ENCODE measurements around the gene FUT8.
A peak's percentile ranks its signal among the peaks of the same experiment; 100 is the strongest.
"Not testable (repeated sequence)": the region's sequence is repeated elsewhere in the genome, so short reads cannot be mapped to it uniquely, and the experiment has no call there.

The FUT8 gene

GRCh38 chr14:65604936-65605335, 192.4 kb downstream of the FUT8 start:
- H3K36me3 Mint-ChIP-seq (ENCODE audit: low read depth): peaks cover 4% of the 10 kb centered on the region
- peaks cover 7% of the 10 kb centered on the region for H3K4me1 Mint-ChIP-seq
- no peaks in the 10 kb centered on the region for H3K9me3 Mint-ChIP-seq
- ATAC-seq (no peak), DNase-seq (no peak)
- no peak overlapping the region for H3K27ac Mint-ChIP-seq
- H3K4me3 Mint-ChIP-seq: no peak overlapping the region
- H3K27me3 Mint-ChIP-seq: no peaks in the 10 kb centered on the region

GRCh38 chr14:65606460-65606859, 193.9 kb downstream of the FUT8 start:
- H3K4me1 Mint-ChIP-seq: peaks cover 7% of the 10 kb centered on the region
- H3K27me3 Mint-ChIP-seq: no peaks in the 10 kb centered on the region
- no peak overlapping the region for H3K27ac Mint-ChIP-seq
- no peaks in the 10 kb centered on the region for H3K9me3 Mint-ChIP-seq
- no peak for DNase-seq
- peaks cover 5% of the 10 kb centered on the region for H3K36me3 Mint-ChIP-seq (ENCODE audit: low read depth)
- no peak for ATAC-seq
- H3K4me3 Mint-ChIP-seq: no peak overlapping the region

- Mint-ChIP-seq H3K4me1 (no peaks in the 10 kb centered on the region), H3K27me3 (no peaks in the 10 kb centered on the region), H3K4me3 (no peak overlapping the region), H3K36me3 (ENCODE audit: low read depth) (peaks cover 30% of the 10 kb centered on the region), H3K9me3 (no peaks in the 10 kb centered on the region), H3K27ac (no peak overlapping the region)
- ATAC-seq (no peak), DNase-seq (no peak)
Observed at GRCh38 chr14:65613131-65613650, 200.7 kb downstream of the FUT8 start.

GRCh38 chr14:65618996-65619395, 206.5 kb downstream of the FUT8 start:
- Mint-ChIP-seq H3K27me3 (no peaks in the 10 kb centered on the region), H3K4me3 (no peak overlapping the region), H3K9me3 (no peaks in the 10 kb centered on the region), H3K36me3 (ENCODE audit: low read depth) (peaks cover 38% of the 10 kb centered on the region), H3K4me1 (peaks cover 2% of the 10 kb centered on the region), H3K27ac (no peak overlapping the region)
- no peak for ATAC-seq
- no peak for DNase-seq

- Mint-ChIP-seq H3K36me3 (ENCODE audit: low read depth) (peaks cover 37% of the 10 kb centered on the region), H3K4me3 (no peak overlapping the region), H3K27ac (no peak overlapping the region), H3K9me3 (no peaks in the 10 kb centered on the region), H3K4me1 (peaks cover 2% of the 10 kb centered on the region), H3K27me3 (no peaks in the 10 kb centered on the region)
- ATAC-seq (no peak), DNase-seq (no peak)
Observed at GRCh38 chr14:65620195-65620594, 207.7 kb downstream of the FUT8 start.

- DNase-seq: no peak
- Mint-ChIP-seq H3K4me1 (peaks cover 2% of the 10 kb centered on the region), H3K4me3 (no peak overlapping the region), H3K36me3 (ENCODE audit: low read depth) (peaks cover 27% of the 10 kb centered on the region), H3K9me3 (no peaks in the 10 kb centered on the region), H3K27me3 (no peaks in the 10 kb centered on the region), H3K27ac (no peak overlapping the region)
- no peak for ATAC-seq
Observed at GRCh38 chr14:65622703-65623102, 210.2 kb downstream of the FUT8 start.

GRCh38 chr14:65623759-65624158, 211.2 kb downstream of the FUT8 start:
- peaks cover 23% of the 10 kb centered on the region for H3K36me3 Mint-ChIP-seq (ENCODE audit: low read depth)
- H3K27ac Mint-ChIP-seq: no peak overlapping the region
- DNase-seq (no peak), ATAC-seq (no peak)
- no peak overlapping the region for H3K4me3 Mint-ChIP-seq
- no peaks in the 10 kb centered on the region for H3K27me3 Mint-ChIP-seq
- peaks cover 2% of the 10 kb centered on the region for H3K4me1 Mint-ChIP-seq
- H3K9me3 Mint-ChIP-seq: no peaks in the 10 kb centered on the region

- H3K36me3 Mint-ChIP-seq (ENCODE audit: low read depth): peaks cover 15% of the 10 kb centered on the region
- no peak for ATAC-seq
- DNase-seq: no peak
- no peaks in the 10 kb centered on the region for H3K27me3 Mint-ChIP-seq
- no peaks in the 10 kb centered on the region for H3K4me1 Mint-ChIP-seq
- H3K4me3 Mint-ChIP-seq: no peak overlapping the region
- peaks cover 4% of the 10 kb centered on the region for H3K9me3 Mint-ChIP-seq
- no peak overlapping the region for H3K27ac Mint-ChIP-seq
Observed at GRCh38 chr14:65627315-65627714, 214.8 kb downstream of the FUT8 start.

- Mint-ChIP-seq H3K9me3 (peaks cover 7% of the 10 kb centered on the region), H3K4me3 (no peak overlapping the region)
- no peak for ATAC-seq
Observed at GRCh38 chr14:65628664-65629063, 216.1 kb downstream of the FUT8 start.

GRCh38 chr14:65631040-65631439, 218.5 kb downstream of the FUT8 start:
- H3K27ac Mint-ChIP-seq: no peak overlapping the region
- peaks cover 18% of the 10 kb centered on the region for H3K36me3 Mint-ChIP-seq (ENCODE audit: low read depth)
- ATAC-seq (no peak), DNase-seq (no peak)
- H3K27me3 Mint-ChIP-seq: no peaks in the 10 kb centered on the region
- H3K4me1 Mint-ChIP-seq: peaks cover 6% of the 10 kb centered on the region
- H3K9me3 Mint-ChIP-seq: peaks cover 17% of the 10 kb centered on the region
- H3K4me3 Mint-ChIP-seq: no peak overlapping the region

More at GRCh38 chr14:65628664-65629063, 216.1 kb downstream of the FUT8 start:
- no peak overlapping the region for H3K27ac Mint-ChIP-seq
- H3K36me3 Mint-ChIP-seq (ENCODE audit: low read depth): peaks cover 7% of the 10 kb centered on the region
- no peak for DNase-seq
- H3K4me1 Mint-ChIP-seq: no peaks in the 10 kb centered on the region
- no peaks in the 10 kb centered on the region for H3K27me3 Mint-ChIP-seq

GRCh38 chr14:65632487-65632886, 220.0 kb downstream of the FUT8 start:
- no peak for DNase-seq
- Mint-ChIP-seq H3K4me1 (peaks cover 21% of the 10 kb centered on the region), H3K27me3 (no peaks in the 10 kb centered on the region), H3K9me3 (peaks cover 20% of the 10 kb centered on the region), H3K4me3 (no peak overlapping the region), H3K36me3 (ENCODE audit: low read depth) (peaks cover 24% of the 10 kb centered on the region), H3K27ac (no peak overlapping the region)
- ATAC-seq: no peak

- peaks cover 27% of the 10 kb centered on the region for H3K36me3 Mint-ChIP-seq (ENCODE audit: low read depth)
- not testable (repeated sequence) for DNase-seq, H3K27me3 Mint-ChIP-seq, H3K4me3 Mint-ChIP-seq, ATAC-seq, H3K27ac Mint-ChIP-seq
- H3K9me3 Mint-ChIP-seq: peaks cover 20% of the 10 kb centered on the region
- peaks cover 32% of the 10 kb centered on the region for H3K4me1 Mint-ChIP-seq
Observed at GRCh38 chr14:65633666-65634065, 221.1 kb downstream of the FUT8 start.

- peaks cover 45% of the 10 kb centered on the region for H3K4me1 Mint-ChIP-seq
- H3K4me3 Mint-ChIP-seq: no peak overlapping the region
- H3K27ac Mint-ChIP-seq: peak overlapping the region; percentile 46
- no peaks in the 10 kb centered on the region for H3K27me3 Mint-ChIP-seq
- peaks cover 43% of the 10 kb centered on the region for H3K36me3 Mint-ChIP-seq (ENCODE audit: low read depth)
- peak; percentile 58 for DNase-seq
- peak; percentile 96 for ATAC-seq
- peaks cover 14% of the 10 kb centered on the region for H3K9me3 Mint-ChIP-seq
Observed at GRCh38 chr14:65637780-65638179, 225.2 kb downstream of the FUT8 start.

- H3K4me3 Mint-ChIP-seq: no peak overlapping the region
- no peak for ATAC-seq
- peaks cover 45% of the 10 kb centered on the region for H3K4me1 Mint-ChIP-seq
- H3K27me3 Mint-ChIP-seq: no peaks in the 10 kb centered on the region
- H3K9me3 Mint-ChIP-seq: peaks cover 14% of the 10 kb centered on the region
- H3K36me3 Mint-ChIP-seq (ENCODE audit: low read depth): peaks cover 49% of the 10 kb centered on the region
- no peak for DNase-seq
- no peak overlapping the region for H3K27ac Mint-ChIP-seq
Observed at GRCh38 chr14:65639216-65639615, 226.7 kb downstream of the FUT8 start.

GRCh38 chr14:65650826-65651225, 238.3 kb downstream of the FUT8 start:
- DNase-seq (no peak), ATAC-seq (no peak)
- H3K4me1 Mint-ChIP-seq: no peaks in the 10 kb centered on the region
- no peak overlapping the region for H3K4me3 Mint-ChIP-seq
- peaks cover 25% of the 10 kb centered on the region for H3K36me3 Mint-ChIP-seq (ENCODE audit: low read depth)
- no peak overlapping the region for H3K27ac Mint-ChIP-seq
- H3K9me3 Mint-ChIP-seq: peaks cover 6% of the 10 kb centered on the region
- H3K27me3 Mint-ChIP-seq: no peaks in the 10 kb centered on the region

- peaks cover 27% of the 10 kb centered on the region for H3K36me3 Mint-ChIP-seq (ENCODE audit: low read depth)
- no peaks in the 10 kb centered on the region for H3K4me1 Mint-ChIP-seq
- DNase-seq (no peak), ATAC-seq (no peak)
- H3K4me3 Mint-ChIP-seq: no peak overlapping the region
- peaks cover 20% of the 10 kb centered on the region for H3K9me3 Mint-ChIP-seq
- no peak overlapping the region for H3K27ac Mint-ChIP-seq
- no peaks in the 10 kb centered on the region for H3K27me3 Mint-ChIP-seq
Observed at GRCh38 chr14:65656554-65656953, 244.0 kb downstream of the FUT8 start.

All from activated naive CD8-positive, alpha-beta T cell treated with anti-CD3 and anti-CD28 coated beads, Interleukin-2, amount 50 U/mL, for 24 hours (primary cell).